K562 (cell line): ENCODE results near the gene RAP2B. TPM values are rescaled to one million over a fixed set of nuclear protein-coding genes. Genes with fewer than 3 reads are reported as not detected.

Experiments used
- ATAC-seq: fragments of 200-7000 bp; cut with Tn5 transposase; 3 replicates; pipeline ENCODE4 v1.9.1; 2020; ENCODE audit warnings: moderate library complexity
- BruUV-seq: library from RNA; stranded (reverse); fragments of 400-500 nt; replicated peaks from 2 replicates; lab custom pipeline; 2021; lab: Mats Ljungman, UMichigan
- CTCF ChIA-PET: fragments of 300-600 bp; formaldehyde crosslinking; extraction: SDS; loops from one replicate; lab custom pipeline; 2021; ENCODE audit warnings: low intra/inter-chr PET ratio; lab: Yijun Ruan, JAX
- POLR2A ChIA-PET: fragments of 300-600, 350-650 bp; sonication (Branson Sonifier 250); formaldehyde crosslinking; extraction: SDS; loops from one replicate; lab custom pipeline; 2021; ENCODE audit warnings: antibody characterized with exemption, inconsistent platforms; lab: Yijun Ruan, JAX
- DNase-seq, 4 experiments: peaks; one replicate each; pipeline versions ENCODE4 v3.0.0 to v3.0.0-alpha.2; 2011 to 2018; ENCODE audit warnings: low spot score in 3 of 4, mixed read lengths in 3 of 4; ENCODE audit errors: extremely low read depth in 1 of 4
- FAIRE-seq: peaks from 2 replicates; lab custom pipeline; 2011; peaks lifted over from hg19 to GRCh38; lab: Jason Lieb, UNC
- H2AFZ ChIP-seq: 2 replicates; pipeline ENCODE4 v1.6.0; 2011; ENCODE audit warnings: low read depth, low read length, control low read depth, inconsistent platforms
- H3K27ac ChIP-seq: fragments of 200-600 bp; 3 replicates; pipeline ENCODE4 v1.8.0; 2011; ENCODE audit warnings: low read depth, mild to moderate bottlenecking, control low read depth, inconsistent platforms, low read length, moderate library complexity, mixed read lengths; ENCODE audit errors: extremely low read depth
- H3K27me3 ChIP-seq, 2 experiments: fragments of 300-600 bp in 1 of 2; 2 replicates in 1 of 2; 3 replicates in 1 of 2; pipeline versions ENCODE4 v1.6.0 to v1.8.0; 2011; ENCODE audit warnings: inconsistent platforms in 2 of 2, low read length in 2 of 2, mild to moderate bottlenecking in 1 of 2, mixed read lengths in 1 of 2, moderate library complexity in 1 of 2; ENCODE audit not compliant: control insufficient read depth in 2 of 2, insufficient read depth in 2 of 2
- H3K36me3 ChIP-seq: fragments of 300-600 bp; 3 replicates; pipeline ENCODE4 v1.8.0; 2011; ENCODE audit warnings: mild to moderate bottlenecking, low read length, inconsistent platforms; ENCODE audit not compliant: control insufficient read depth, insufficient read depth
- H3K4me1 ChIP-seq, 2 experiments: fragments of 200-600 bp in 1 of 2; replicated peaks in 1 of 2; 2 replicates in 1 of 2; 3 replicates in 1 of 2; pipeline versions ENCODE4 v1.5.1 to v1.8.0; 2011; ENCODE audit warnings: inconsistent platforms in 2 of 2, low read length in 2 of 2, mild to moderate bottlenecking in 1 of 2, mixed read lengths in 1 of 2, moderate library complexity in 1 of 2; ENCODE audit not compliant: control insufficient read depth in 2 of 2, insufficient read depth in 2 of 2
- H3K4me2 ChIP-seq: 2 replicates; pipeline ENCODE4 v1.6.1; 2011; ENCODE audit warnings: low read length, control low read depth, inconsistent platforms, mixed read lengths; ENCODE audit not compliant: insufficient read depth
- H3K4me3 ChIP-seq: fragments of 200-600 bp; sonication (generic), shearing (Covaris generic); 2 replicates; pipeline ENCODE4 v1.5.1; 2016; ENCODE audit warnings: control low read depth, inconsistent platforms
- H3K79me2 ChIP-seq: fragments of 200-600 bp; 3 replicates; pipeline ENCODE4 v1.8.0; 2011; ENCODE audit warnings: low read length, inconsistent platforms; ENCODE audit not compliant: control insufficient read depth, insufficient read depth
- H3K9ac ChIP-seq, 2 experiments: 2 replicates each; pipeline versions ENCODE4 v1.6.0 to v1.6.1; 2011; ENCODE audit warnings: low read depth in 2 of 2, low read length in 2 of 2, control low read depth in 1 of 2, inconsistent platforms in 1 of 2, mild to moderate bottlenecking in 1 of 2, mixed read lengths in 1 of 2; ENCODE audit not compliant: insufficient read depth in 1 of 2
- H3K9me1 ChIP-seq: one replicate; pipeline ENCODE4 v1.6.0; 2011; ENCODE audit warnings: inconsistent platforms, mild to moderate bottlenecking, low read length, moderate library complexity; ENCODE audit not compliant: control insufficient read depth, insufficient read depth
- H3K9me3 ChIP-seq: replicated peaks from 2 replicates; pipeline ENCODE4 v1.5.1; 2011; ENCODE audit warnings: low read depth, low read length, inconsistent platforms; ENCODE audit not compliant: control insufficient read depth, insufficient read depth
- H4K20me1 ChIP-seq: replicated peaks from 2 replicates; pipeline ENCODE4 v1.6.1; 2011; ENCODE audit warnings: low read length, inconsistent platforms, mixed read lengths; ENCODE audit not compliant: control insufficient read depth, insufficient read depth
- CC2D1A ChIP-seq: fragments of 450-650 bp; IDR thresholded peaks from 2 replicates; pipeline ENCODE4 v1.6.1; 2017; ENCODE audit warnings: mild to moderate bottlenecking
- CHD7 ChIP-seq: fragments of 200-600 bp; sonication (generic); IDR thresholded peaks from one replicate; pipeline ENCODE4 v1.6.1; 2012; ENCODE audit warnings: mild to moderate bottlenecking, low read depth, low read length, inconsistent platforms
- ESRRA ChIP-seq: fragments of 450-650 bp; IDR thresholded peaks from 2 replicates; pipeline ENCODE4 v1.6.1; 2014; ENCODE audit warnings: low read depth, mild to moderate bottlenecking, moderate library complexity, borderline replicate concordance
- KLF6 ChIP-seq: fragments of 250-450 bp; sonication (Bioruptor Pico); IDR thresholded peaks from 2 replicates; pipeline ENCODE4 v1.4.0; 2020; ENCODE audit warnings: mild to moderate bottlenecking, moderate library complexity, borderline replicate concordance
- MTF1 ChIP-seq: fragments of 250-450 bp; sonication (Bioruptor Pico); IDR thresholded peaks from 2 replicates; pipeline ENCODE4 v1.9.0; 2021; ENCODE audit warnings: moderate library complexity, mild to moderate bottlenecking, inconsistent platforms, borderline replicate concordance
- PTRF ChIP-seq: fragments of 450-650 bp; IDR thresholded peaks from 2 replicates; pipeline ENCODE4 v1.6.1; 2016; ENCODE audit warnings: mild to moderate bottlenecking, missing genetic modification characterization, missing compliant biosample characterization
- ZFPM2 ChIP-seq: fragments of 250-450 bp; sonication (Bioruptor Pico); IDR thresholded peaks from 2 replicates; pipeline ENCODE4 v1.5.1; 2022; ENCODE audit warnings: mild to moderate bottlenecking
- WGBS: fragments of 100-300 bp; shearing (Covaris generic); methylation state at CpG from one replicate; pipeline ENCODE4 v1.1.6; 2016; ENCODE audit warnings: low coverage, mixed read lengths; ENCODE audit not compliant: insufficient coverage; ENCODE audit errors: missing lambda C conversion rate; 5-methylcytosine and 5-hydroxymethylcytosine counted together
- in situ Hi-C: fragments of 300-500 bp; cut with MboI; formaldehyde crosslinking; loops from 4 replicates; pipeline ENCODE4 v1.15.0; 2018; ENCODE audit warnings: inconsistent platforms, mixed read lengths
- intact Hi-C: fragments of 100-400 bp; cut with micrococcal nuclease; formaldehyde crosslinking; loops from 2 replicates; pipeline ENCODE4 v1.14.2; 2022
- polyA plus RNA-seq, 8 experiments: library from polyadenylated mRNA; depleted of rRNA in 4 of 8; stranded (reverse) in 5 of 8; unstranded in 3 of 8; fragments of >200 nt; fragmentation: Nextera tagmentation in 2 of 8; fragmentation: Illumina TruSeq in 1 of 8; extraction: Ambion mirVana in 2 of 8; extraction: Trizol in 1 of 8; gene quantifications; 2 replicates each; pipeline versions ENCODE4 v1.2.1 to v1.2.3, GENCODE V29; 2011 to 2014; ENCODE audit warnings: inconsistent platforms in 1 of 8, missing spikeins in 1 of 8
- total RNA-seq, 7 experiments: library from RNA; depleted of rRNA in 6 of 7; stranded (reverse); fragments of >200 nt in 6 of 7; fragmentation: Illumina TruSeq in 2 of 7; extraction: Trizol in 2 of 7; gene quantifications; 2 replicates each; pipeline versions ENCODE4 v1.2.1 to v1.2.3, GENCODE V29; 2011 to 2021; ENCODE audit warnings: low replicate concordance in 1 of 7
- TF ChIP-seq, protein P1 (sequence below): fragments of 450-650 bp; conservative IDR thresholded peaks from 2 replicates; pipeline ENCODE4 v1.6.1; 2016; ENCODE audit warnings: missing genetic modification characterization, low read depth, mild to moderate bottlenecking, missing compliant biosample characterization, moderate library complexity

The RAP2B gene
- total and polyA plus RNA-seq, 9 of the 15 experiments (the other 6 are each of a cell fraction or from before 2014, with no cell fraction given) = 9.4 to 31.2 (median 15.8) TPM

GRCh38 chr3:153150991-153151390 is 11.0 kb upstream of the RAP2B start:
- H3K79me2 ChIP-seq = no peaks in the 10 kb centered on the region
- BruUV-seq = no TSS peak
- no peak overlapping the region for H3K4me2 ChIP-seq
- 44% methylated on average over 2 of the region's 2 CpGs for WGBS
- in situ Hi-C loops (no loop called here), intact Hi-C loops (no loop called here)
- ChIA-PET CTCF (no interaction called here), POLR2A (interaction anchor here (1.1 to 1.2 kb wide), 2 partner anchors 9 to 28 kb away, joined by 3 to 4 read pairs; no protein-coding TSS in a partner anchor)
- H3K4me1 ChIP-seq = no peaks in the 10 kb centered on the region
- FAIRE-seq = no peak
- H2AFZ ChIP-seq = peak overlapping the region; percentile 35; the same call in 1 of the 2 replicates
- H4K20me1 ChIP-seq = no peaks in the 10 kb centered on the region
- no peak for ATAC-seq
- no peaks in the 10 kb centered on the region for H3K27me3 ChIP-seq
- H3K9me3 ChIP-seq = peaks cover 2% of the 10 kb centered on the region; the same call in 1 of the 2 replicates
- no peak for DNase-seq
- H3K27ac ChIP-seq = no peak overlapping the region
- no peaks in the 10 kb centered on the region for H3K36me3 ChIP-seq
- H3K4me3 ChIP-seq = no peak overlapping the region
- H3K9me1 ChIP-seq = no peaks in the 10 kb centered on the region
- H3K9ac ChIP-seq = no peak overlapping the region
- no peak for TF ChIP-seq CHD7
- TF ChIP-seq PTRF (tag) = no peak
- no peak for TF ChIP-seq KLF6 (CRISPR knock-in tag)
- no peak for TF ChIP-seq ZFPM2 (CRISPR knock-in tag)
- TF ChIP-seq ESRRA = no peak
- TF ChIP-seq, protein P1, sequence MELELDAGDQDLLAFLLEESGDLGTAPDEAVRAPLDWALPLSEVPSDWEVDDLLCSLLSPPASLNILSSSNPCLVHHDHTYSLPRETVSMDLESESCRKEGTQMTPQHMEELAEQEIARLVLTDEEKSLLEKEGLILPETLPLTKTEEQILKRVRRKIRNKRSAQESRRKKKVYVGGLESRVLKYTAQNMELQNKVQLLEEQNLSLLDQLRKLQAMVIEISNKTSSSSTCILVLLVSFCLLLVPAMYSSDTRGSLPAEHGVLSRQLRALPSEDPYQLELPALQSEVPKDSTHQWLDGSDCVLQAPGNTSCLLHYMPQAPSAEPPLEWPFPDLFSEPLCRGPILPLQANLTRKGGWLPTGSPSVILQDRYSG (tag) = no peak
- TF ChIP-seq MTF1 = no peak
- TF ChIP-seq CC2D1A = no peak
